GM18498 (cell line): ENCODE measurements around the gene HBA2.
"Not testable (repeated sequence)": the region's sequence is repeated elsewhere in the genome, so short reads cannot be mapped to it uniquely, and the experiment has no call there.

Source experiments
- ATAC-seq: cut with Tn5 transposase; IDR thresholded peaks from one replicate; pipeline ENCODE4 v1.9.1; 2021; ENCODE audit warnings: mild to moderate bottlenecking, moderate library complexity; ENCODE audit not compliant: unreplicated experiment

HBA2 gene

DNA sequence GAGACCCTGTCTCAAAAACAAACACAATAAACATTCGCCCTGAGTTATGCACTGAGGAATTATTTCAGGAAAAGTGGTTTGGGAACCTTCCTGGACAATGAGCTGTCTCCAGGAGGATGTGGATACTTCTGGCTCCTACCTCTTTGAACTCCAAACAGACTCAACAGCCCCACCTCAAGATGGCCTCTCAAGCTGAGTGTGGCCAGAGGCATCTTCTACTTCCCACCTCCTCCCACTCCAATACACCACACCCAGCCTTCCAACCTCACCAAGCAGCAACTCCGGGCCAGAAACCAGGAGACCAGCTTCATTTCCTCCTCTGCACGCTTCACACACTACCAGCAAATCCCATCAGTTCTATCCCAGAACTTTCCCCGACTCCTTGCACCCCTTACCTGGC is 19.2 kb downstream of the HBA2 start:
- ATAC-seq = no peak

DNA sequence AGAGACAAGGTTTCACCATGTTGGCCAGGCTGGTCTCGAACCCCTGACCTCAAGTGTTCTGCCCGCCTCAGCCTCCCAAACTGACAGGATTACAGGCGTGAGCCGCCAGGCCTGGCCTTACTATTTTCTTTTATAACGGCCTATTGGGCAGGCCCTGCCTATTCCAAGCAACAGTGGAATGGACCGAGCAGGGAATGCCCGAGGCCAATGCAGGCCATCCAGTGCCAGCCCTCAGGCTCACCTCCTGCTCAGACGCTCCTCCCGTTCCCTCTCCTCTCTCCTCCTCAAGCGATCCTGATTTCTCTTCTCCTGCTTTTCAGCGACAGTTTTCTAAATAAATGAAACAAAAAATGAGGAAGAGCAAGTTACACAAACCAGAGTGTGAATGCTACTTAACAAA is 20.0 kb downstream of the HBA2 start:
- no peak for ATAC-seq

DNA sequence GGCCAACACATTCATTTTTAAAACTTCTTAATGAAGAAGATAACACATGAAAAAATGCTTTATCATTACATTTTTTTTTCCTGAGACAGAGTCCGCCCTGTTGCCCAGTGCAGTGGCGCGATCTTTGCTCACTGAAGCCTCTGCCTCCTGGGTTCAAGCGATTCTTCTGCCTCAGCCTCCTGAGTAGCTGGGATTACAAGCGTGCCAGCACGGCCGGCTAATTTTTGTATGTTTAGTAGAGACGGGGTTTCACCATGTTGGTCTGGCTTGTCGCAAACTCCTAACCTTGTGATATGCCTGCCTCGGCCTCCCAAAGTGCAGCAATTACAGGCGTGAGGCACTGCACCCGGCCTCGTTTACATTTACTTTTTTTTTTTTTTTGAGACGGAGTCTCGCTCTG is 20.8 kb downstream of the HBA2 start:
- ATAC-seq = no peak

- ATAC-seq = no peak
These were observed 21.8 kb downstream of the HBA2 start for GRCh38 chr16:194516-194915.

DNA sequence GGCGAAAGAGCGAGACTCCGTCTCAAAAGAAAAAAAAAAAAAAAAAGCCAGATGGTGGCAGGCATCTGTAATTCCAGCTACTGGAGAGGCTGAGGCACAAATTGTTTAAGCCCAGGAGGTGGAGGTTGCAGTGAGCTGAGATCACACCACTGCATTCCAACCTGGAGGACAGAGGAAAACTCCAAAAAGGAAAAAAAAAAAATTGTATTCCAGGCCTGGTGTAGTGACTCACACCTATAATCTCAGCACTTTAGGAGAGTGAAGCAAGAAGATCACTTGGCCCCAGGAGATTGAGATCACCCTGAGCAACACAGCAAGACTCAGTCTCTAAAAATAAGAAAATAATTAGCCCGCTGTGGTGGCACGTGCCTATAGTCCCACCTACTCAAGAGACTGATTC is 27.7 kb downstream of the HBA2 start:
- ATAC-seq = no peak

DNA sequence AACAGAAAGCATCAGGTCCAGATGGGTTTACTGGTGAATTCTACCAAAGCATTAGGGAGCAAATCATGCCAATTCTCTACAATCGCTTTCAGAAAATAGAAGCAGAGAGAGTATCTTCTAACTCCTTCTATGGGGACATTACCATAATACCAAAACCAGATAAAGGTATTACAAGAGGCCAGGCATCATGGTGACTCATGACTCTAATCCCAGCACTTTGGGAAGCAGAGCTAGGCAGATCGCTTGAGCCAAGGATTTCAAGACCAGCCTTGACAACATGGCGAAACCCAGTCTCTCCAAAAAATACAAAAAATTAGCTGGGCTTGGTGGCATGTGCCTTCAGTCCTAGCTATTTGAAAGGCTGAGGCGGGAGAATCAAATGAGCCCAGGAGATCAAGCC is 30.6 kb downstream of the HBA2 start:
- no peak for ATAC-seq

- not testable (repeated sequence) for ATAC-seq
These were observed 31.4 kb downstream of the HBA2 start for GRCh38 chr16:204046-204445.

GRCh38 chr16:209359-209758 is 36.7 kb downstream of the HBA2 start:
- ATAC-seq = not testable (repeated sequence)

GRCh38 chr16:211631-212180 is 39.0 kb downstream of the HBA2 start:
- not testable (repeated sequence) for ATAC-seq

DNA sequence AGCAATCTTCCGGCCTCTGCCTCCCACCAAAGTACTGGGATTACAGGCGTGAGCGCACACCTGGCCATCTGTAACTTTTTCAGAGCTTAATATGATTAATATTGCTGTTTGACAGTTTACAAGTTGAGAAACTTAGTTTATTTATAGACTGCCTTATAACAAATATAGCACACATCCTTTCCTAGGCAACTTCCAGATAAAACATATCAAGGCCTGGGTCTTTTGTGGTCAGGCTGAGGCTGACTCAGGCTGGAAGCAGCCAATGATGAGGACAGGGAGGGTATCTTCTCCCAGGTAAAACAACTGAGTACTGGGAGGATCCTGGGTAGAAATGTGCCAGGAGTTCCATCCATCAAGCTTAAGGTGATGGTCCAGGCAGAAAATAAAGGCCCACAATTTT is 40.3 kb downstream of the HBA2 start:
- ATAC-seq = no peak

DNA sequence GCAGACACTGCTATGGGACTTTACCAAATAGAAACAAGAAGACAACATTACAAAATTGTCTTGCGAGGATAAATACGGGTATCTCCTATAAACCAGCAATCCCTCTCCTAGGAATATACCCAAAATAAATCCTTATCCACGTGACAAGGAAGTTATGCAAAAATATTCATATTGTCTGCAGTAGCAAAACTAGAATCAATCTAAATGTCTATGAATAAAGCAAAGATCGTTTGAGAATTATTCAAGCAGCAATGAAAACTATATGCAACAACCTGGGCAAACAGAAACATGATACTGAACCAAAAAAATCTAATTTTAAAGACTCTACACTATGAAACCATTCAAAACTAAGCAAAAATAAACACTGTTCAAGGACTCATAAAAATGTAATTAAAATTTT is 47.3 kb downstream of the HBA2 start:
- ATAC-seq = no peak
